Measurements from ENCODE around the gene RGS17. TPM values are rescaled to one million over a fixed set of nuclear protein-coding genes. Genes with fewer than 3 reads are reported as not detected.

RGS17 gene
- total RNA-seq, 6 experiments from 2014 or later, result 0.02 to 0.24 (median 0.09) TPM; not detected in 1

DNA sequence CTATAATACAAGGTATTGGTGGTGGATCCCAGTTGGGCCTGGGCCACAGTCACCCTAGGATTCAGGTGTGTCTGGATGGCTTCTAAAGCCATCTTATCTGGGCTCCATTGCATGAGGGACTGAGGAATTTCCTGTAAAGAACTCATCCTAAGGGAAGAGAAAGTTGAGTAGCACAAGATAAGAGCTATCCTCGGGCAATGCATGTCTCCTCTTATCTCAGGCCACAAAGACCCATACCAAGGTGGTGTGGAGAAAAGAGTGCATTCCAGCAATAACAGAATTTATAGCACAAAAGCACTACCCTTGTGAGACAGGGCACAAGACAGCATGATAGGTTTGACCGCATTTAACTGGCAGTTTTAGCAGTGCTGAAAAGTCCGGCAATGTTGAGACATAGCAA, 114.2 kb downstream of the RGS17 start:
- no peaks in the 10 kb centered on the region for H3K9me3 Mint-ChIP-seq
- no peaks in the 10 kb centered on the region for H3K36me3 Mint-ChIP-seq (ENCODE audit: low read depth)
- TF ChIP-seq, protein P1, sequence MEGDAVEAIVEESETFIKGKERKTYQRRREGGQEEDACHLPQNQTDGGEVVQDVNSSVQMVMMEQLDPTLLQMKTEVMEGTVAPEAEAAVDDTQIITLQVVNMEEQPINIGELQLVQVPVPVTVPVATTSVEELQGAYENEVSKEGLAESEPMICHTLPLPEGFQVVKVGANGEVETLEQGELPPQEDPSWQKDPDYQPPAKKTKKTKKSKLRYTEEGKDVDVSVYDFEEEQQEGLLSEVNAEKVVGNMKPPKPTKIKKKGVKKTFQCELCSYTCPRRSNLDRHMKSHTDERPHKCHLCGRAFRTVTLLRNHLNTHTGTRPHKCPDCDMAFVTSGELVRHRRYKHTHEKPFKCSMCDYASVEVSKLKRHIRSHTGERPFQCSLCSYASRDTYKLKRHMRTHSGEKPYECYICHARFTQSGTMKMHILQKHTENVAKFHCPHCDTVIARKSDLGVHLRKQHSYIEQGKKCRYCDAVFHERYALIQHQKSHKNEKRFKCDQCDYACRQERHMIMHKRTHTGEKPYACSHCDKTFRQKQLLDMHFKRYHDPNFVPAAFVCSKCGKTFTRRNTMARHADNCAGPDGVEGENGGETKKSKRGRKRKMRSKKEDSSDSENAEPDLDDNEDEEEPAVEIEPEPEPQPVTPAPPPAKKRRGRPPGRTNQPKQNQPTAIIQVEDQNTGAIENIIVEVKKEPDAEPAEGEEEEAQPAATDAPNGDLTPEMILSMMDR (IDR thresholded peaks at IDR 0.05), result no peak
- H3K4me3 Mint-ChIP-seq, result no peak overlapping the region
- no peak for DNase-seq
- no peak overlapping the region for H3K27ac Mint-ChIP-seq
- no peaks in the 10 kb centered on the region for H3K27me3 Mint-ChIP-seq (ENCODE audit: insufficient read depth)
- no peaks in the 10 kb centered on the region for H3K4me1 Mint-ChIP-seq (ENCODE audit: low read depth)

DNA sequence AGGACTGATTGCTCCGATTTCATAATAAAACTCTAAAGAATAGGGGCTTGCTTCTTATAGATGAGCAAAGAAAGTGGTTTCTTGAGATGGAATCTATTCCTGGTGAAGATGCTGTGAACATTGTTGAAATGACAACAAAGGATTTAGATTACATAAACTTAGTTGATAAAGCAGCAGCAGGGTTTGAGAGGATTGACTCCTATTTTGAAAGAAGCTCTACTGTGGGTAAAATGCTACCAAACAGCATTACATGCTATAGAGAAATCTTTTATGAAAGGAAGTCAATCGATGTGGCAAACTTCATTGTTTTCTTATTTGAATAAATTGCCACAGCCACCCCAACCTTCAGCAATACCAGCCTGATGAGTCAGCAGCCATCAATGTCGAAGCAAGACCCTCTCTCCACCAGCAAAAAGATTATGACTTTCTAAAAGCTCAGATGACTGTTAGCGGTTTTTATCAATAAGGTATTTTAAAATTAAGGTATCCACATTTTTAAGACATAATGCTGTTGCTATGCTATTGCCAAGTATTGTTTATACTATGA, 115.9 kb downstream of the RGS17 start:
- H3K27me3 Mint-ChIP-seq (ENCODE audit: insufficient read depth), result no peaks in the 10 kb centered on the region
- H3K4me3 Mint-ChIP-seq, result no peak overlapping the region
- no peaks in the 10 kb centered on the region for H3K9me3 Mint-ChIP-seq
- no peaks in the 10 kb centered on the region for H3K36me3 Mint-ChIP-seq (ENCODE audit: low read depth)
- no peak overlapping the region for H3K27ac Mint-ChIP-seq
- DNase-seq, result no peak
- TF ChIP-seq, protein P1 (IDR thresholded peaks at IDR 0.05), result no peak
- H3K4me1 Mint-ChIP-seq (ENCODE audit: low read depth), result no peaks in the 10 kb centered on the region

DNA sequence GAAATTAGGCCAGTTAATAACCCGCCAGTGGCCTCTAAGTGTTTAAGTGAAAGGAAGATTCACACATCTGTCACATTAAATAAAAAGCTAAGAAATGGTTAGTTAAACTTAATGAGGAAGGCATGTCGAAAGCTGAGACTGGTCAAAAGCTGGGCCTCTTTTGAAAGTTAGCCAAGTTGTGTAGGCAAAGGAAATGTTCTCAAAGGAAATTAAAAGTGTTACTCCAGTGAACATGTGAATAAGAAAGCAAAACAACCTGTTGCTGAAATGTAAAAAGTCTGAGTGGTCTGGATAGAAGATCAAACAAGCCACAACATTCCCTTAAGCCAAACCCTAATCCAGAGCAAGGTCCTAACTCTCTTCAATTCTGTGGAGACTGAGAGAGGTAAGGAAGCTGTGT, 117.6 kb downstream of the RGS17 start:
- TF ChIP-seq, protein P1 (IDR thresholded peaks at IDR 0.05), result no peak
- H3K27me3 Mint-ChIP-seq (ENCODE audit: insufficient read depth), result no peaks in the 10 kb centered on the region
- H3K4me1 Mint-ChIP-seq (ENCODE audit: low read depth), result no peaks in the 10 kb centered on the region
- no peak overlapping the region for H3K4me3 Mint-ChIP-seq
- no peaks in the 10 kb centered on the region for H3K36me3 Mint-ChIP-seq (ENCODE audit: low read depth)
- no peak overlapping the region for H3K27ac Mint-ChIP-seq
- H3K9me3 Mint-ChIP-seq, result no peaks in the 10 kb centered on the region
- DNase-seq, result no peak

DNA sequence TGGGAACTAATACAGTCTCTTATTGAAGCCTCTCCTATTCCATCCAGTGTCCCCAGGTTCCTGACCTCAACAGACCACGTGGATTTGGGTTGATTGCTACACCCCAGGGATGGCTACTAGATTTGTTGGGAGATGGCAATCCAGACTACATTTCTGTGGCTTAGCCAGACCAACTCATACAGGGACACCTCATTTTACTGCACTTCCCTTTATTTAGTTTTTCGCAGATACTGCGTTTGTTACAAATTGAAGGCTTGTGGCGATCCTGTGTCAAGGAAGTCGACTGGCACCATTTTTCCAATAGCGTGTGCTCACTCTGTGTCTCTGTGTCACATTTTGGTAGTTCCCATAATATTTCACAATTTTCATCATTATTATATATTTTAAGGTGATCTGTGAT, 118.2 kb downstream of the RGS17 start:
- H3K4me3 Mint-ChIP-seq, result no peak overlapping the region
- no peaks in the 10 kb centered on the region for H3K9me3 Mint-ChIP-seq
- DNase-seq, result no peak
- no peak overlapping the region for H3K27ac Mint-ChIP-seq
- TF ChIP-seq, protein P1 (IDR thresholded peaks at IDR 0.05), result no peak
- H3K27me3 Mint-ChIP-seq (ENCODE audit: insufficient read depth), result no peaks in the 10 kb centered on the region
- H3K36me3 Mint-ChIP-seq (ENCODE audit: low read depth), result no peaks in the 10 kb centered on the region
- H3K4me1 Mint-ChIP-seq (ENCODE audit: low read depth), result no peaks in the 10 kb centered on the region

DNA sequence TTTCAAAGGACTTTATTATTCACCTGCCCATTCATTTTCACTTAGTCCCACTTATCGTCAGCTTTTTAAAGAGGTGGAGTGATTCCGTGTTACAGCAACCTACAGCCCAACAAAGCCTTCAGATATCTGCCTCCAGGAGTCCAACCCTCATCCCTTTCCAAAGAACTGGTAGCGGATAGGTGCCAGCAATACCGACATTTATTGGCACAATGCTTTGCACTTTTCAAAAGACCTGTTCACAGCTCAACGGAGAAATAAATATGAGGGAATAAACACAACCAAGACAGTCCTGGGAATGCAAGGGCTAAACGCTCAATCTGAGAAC, 127.8 kb downstream of the RGS17 start:
- TF ChIP-seq, protein P1 (IDR thresholded peaks at IDR 0.05), result no peak
- no peaks in the 10 kb centered on the region for H3K9me3 Mint-ChIP-seq

More for the DNA sequence above, 127.8 kb downstream of the RGS17 start:
- Mint-ChIP-seq H3K27ac (peak overlapping the region; percentile 91), H3K36me3 (ENCODE audit: low read depth) (peaks cover 24% of the 10 kb centered on the region), H3K4me3 (peak overlapping the region; percentile 94), H3K27me3 (ENCODE audit: insufficient read depth) (no peaks in the 10 kb centered on the region), H3K4me1 (ENCODE audit: low read depth) (peaks cover 39% of the 10 kb centered on the region)
- DNase-seq, result no peak
